ENCODE measurements around the gene FOXP1. TPM values are rescaled to one million over a fixed set of nuclear protein-coding genes. Genes with fewer than 3 reads are reported as not detected.

FOXP1 gene
- total and polyA plus RNA-seq, 2 of the 8 experiments (the other 6 are each of a cell fraction or from before 2014, with no cell fraction given) = 13.9 to 25.4 TPM

GRCh38 chr3:71387586-71387985, 195.9 kb downstream of the FOXP1 start:
- H3K14ac ChIP-seq (ENCODE audit: insufficient read length) = no peak overlapping the region
- DNase-seq (ENCODE audit: low read depth in 1 of 2, low spot score in 2 of 2) = no peak
- CTCF ChIA-PET (ENCODE audit: partially characterized antibody) = interaction anchor here (2.5 kb wide), 1 partner anchor 10 kb away, joined by 12 read pairs; no protein-coding TSS in a partner anchor
- H3K4me1 ChIP-seq (replicated peaks in 1 of 4; ENCODE audit: control insufficient read depth in 3 of 4, insufficient read depth in 4 of 4, low read length in 3 of 4) = peaks cover 3 to 16% (median 12%) of the 10 kb centered on the region in 4 experiments; a peak in 5 of 7 replicates
- no peaks in the 10 kb centered on the region for H3K27me3 ChIP-seq (replicated peaks in 1 of 4; ENCODE audit: control insufficient read depth in 3 of 4, extremely low read depth in 1 of 4, insufficient read depth in 3 of 4, low read length in 3 of 4)
- H3K79me2 ChIP-seq (ENCODE audit: control insufficient read depth in 1 of 2, insufficient read depth in 2 of 2, low read length in 2 of 2) = no peaks in the 10 kb centered on the region
- H2BK120ac ChIP-seq (replicated peaks; ENCODE audit: low read depth, low read length) = no peak overlapping the region
- 83% methylated on average over 8 of the region's 8 CpGs; no CpG with 5 or more reads in 1 of the 2 experiments for WGBS, 2 experiments (ENCODE audit: extremely low coverage in 1 of 2, insufficient coverage in 1 of 2, insufficient read length in 1 of 2, insufficient replicate concordance in 2 of 2, low coverage in 1 of 2, low lambda C conversion rate in 2 of 2, missing lambda C conversion rate in 1 of 2)
- no peak overlapping the region for H2BK12ac ChIP-seq (ENCODE audit: low read depth, low read length)
- no peak overlapping the region for H3K4me3 ChIP-seq (ENCODE audit: extremely low read depth in 1 of 4, insufficient read depth in 2 of 4, low read depth in 3 of 4, low read length in 4 of 4)
- no peak overlapping the region for H2BK15ac ChIP-seq (ENCODE audit: low read length)
- H3K23me2 ChIP-seq (ENCODE audit: low read depth, low read length) = no peaks in the 10 kb centered on the region
- H3K56ac ChIP-seq (replicated peaks; ENCODE audit: insufficient read length, low read depth, low read length) = no peak overlapping the region
- no peak overlapping the region for H3K18ac ChIP-seq (ENCODE audit: extremely low read depth, low read length)
- H3K4me2 ChIP-seq (ENCODE audit: insufficient read depth in 1 of 2, low read depth in 2 of 2, low read length in 2 of 2) = no peak overlapping the region
- H3K27ac ChIP-seq (ENCODE audit: low read depth, low read length) = no peak overlapping the region
- no peaks in the 10 kb centered on the region for H3K36me3 ChIP-seq (ENCODE audit: control insufficient read depth in 2 of 4, insufficient read depth in 4 of 4, low read length in 3 of 4)
- no peak for FAIRE-seq
- no peak overlapping the region for H4K8ac ChIP-seq (ENCODE audit: extremely low read depth, insufficient read depth, low read length)
- no peak overlapping the region for H3K9ac ChIP-seq (replicated peaks in 1 of 4; ENCODE audit: extremely low read depth in 1 of 4, low read depth in 3 of 4, low read length in 3 of 4)
- no peaks in the 10 kb centered on the region for H3K79me1 ChIP-seq (ENCODE audit: low read depth, low read length)
- no peak overlapping the region for H4K91ac ChIP-seq (replicated peaks; ENCODE audit: insufficient read length, low read length)
- TF ChIP-seq SIRT6 (IDR thresholded peaks at IDR 0.05; ENCODE audit: low read length) (no peak), CHD2 (IDR thresholded peaks at IDR 0.05; ENCODE audit: low read length) (no peak), CTCF (IDR thresholded peaks at IDR 0.05; ENCODE audit: control extremely low read depth in 1 of 3, insufficient read depth in 1 of 3, low read depth in 1 of 3, low read length in 3 of 3) (no peak), RBBP5 (IDR thresholded peaks at IDR 0.05; ENCODE audit: borderline replicate concordance, low read depth, low read length) (no peak), POLR2A (IDR thresholded peaks at IDR 0.05; ENCODE audit: control extremely low read depth in 1 of 2, low read depth in 2 of 2, low read length in 2 of 2) (no peak), NRF1 (IDR thresholded peaks at IDR 0.05; ENCODE audit: low read depth, low read length) (no peak), CBX5 (IDR thresholded peaks at IDR 0.05; ENCODE audit: low read depth, low read length) (no peak), BCL11A (IDR thresholded peaks at IDR 0.05; ENCODE audit: low read depth in 2 of 2, low read length in 2 of 2) (no peak), PHF8 (conservative IDR thresholded peaks at IDR 0.05; ENCODE audit: low read depth, low read length) (no peak), JUND (IDR thresholded peaks at IDR 0.05; ENCODE audit: low read length) (no peak), TAF7 (optimal IDR thresholded peaks at IDR 0.05; ENCODE audit: borderline replicate concordance, low read depth, low read length) (no peak), CBX8 (IDR thresholded peaks at IDR 0.05; ENCODE audit: borderline replicate concordance, low read depth, low read length) (no peak)
- H3K4ac ChIP-seq (replicated peaks; ENCODE audit: insufficient read length, low read depth, low read length) = no peak overlapping the region
- no peaks in the 10 kb centered on the region for H3K9me3 ChIP-seq (ENCODE audit: insufficient read depth in 2 of 2, low read depth in 1 of 2, low read length in 1 of 2)
- no peak overlapping the region for H3K23ac ChIP-seq (ENCODE audit: insufficient read length)
- H2BK5ac ChIP-seq (ENCODE audit: low read depth, low read length) = no peak overlapping the region
- H2AK5ac ChIP-seq (ENCODE audit: low read depth, low read length) = no peak overlapping the region
- no peak overlapping the region for H4K5ac ChIP-seq (ENCODE audit: insufficient read length, low read depth, low read length)
- no peak overlapping the region for H2BK20ac ChIP-seq (ENCODE audit: low read length)
- H4K20me1 ChIP-seq (replicated peaks in 1 of 2; ENCODE audit: control insufficient read depth in 1 of 2, insufficient read depth in 2 of 2, low read length in 2 of 2) = no peaks in the 10 kb centered on the region
- POLR2A ChIA-PET (ENCODE audit: partially characterized antibody) = no interaction called here
- no peak overlapping the region for H2AFZ ChIP-seq (ENCODE audit: low read length)

Measured in H1 (cell line).